Loucy (cell line): ENCODE measurements around the gene ALOX5AP.

ENCODE experiments used
- H2AFZ ChIP-seq: fragments of 200-600 bp; sonication (generic); 2 replicates; pipeline ENCODE4 v1.6.0; 2016; ENCODE audit warnings: antibody characterized with exemption, mild to moderate bottlenecking, low read length, moderate library complexity
- H3F3A ChIP-seq: fragments of 200-600 bp; 2 replicates; pipeline ENCODE4 v1.6.0; 2016; ENCODE audit warnings: antibody characterized with exemption, low read depth, mild to moderate bottlenecking
- H3K27me3 ChIP-seq: fragments of 200-600 bp; sonication (generic); 2 replicates; pipeline ENCODE4 v1.6.1; 2014; ENCODE audit warnings: low read length, mild to moderate bottlenecking; ENCODE audit not compliant: insufficient read depth, poor library complexity, severe bottlenecking
- H3K36me3 ChIP-seq: fragments of 200-600 bp; sonication (generic); 2 replicates; pipeline ENCODE4 v1.6.1; 2016; ENCODE audit warnings: low read length; ENCODE audit not compliant: insufficient read depth
- H3K4me1 ChIP-seq: fragments of 200-600 bp; sonication (generic); 2 replicates; pipeline ENCODE4 v1.5.1; 2014; ENCODE audit warnings: low read length, mild to moderate bottlenecking; ENCODE audit not compliant: insufficient read depth, poor library complexity, severe bottlenecking
- H3K4me2 ChIP-seq: fragments of 200-600 bp; sonication (generic); 2 replicates; pipeline ENCODE4 v1.6.0; 2014; ENCODE audit warnings: antibody characterized with exemption, low read length, low read depth, mild to moderate bottlenecking; ENCODE audit not compliant: poor library complexity, severe bottlenecking
- H3K4me3 ChIP-seq: fragments of 200-600 bp; sonication (generic); 2 replicates; pipeline ENCODE4 v1.5.1; 2014; ENCODE audit warnings: low read length, mild to moderate bottlenecking, mixed read lengths; ENCODE audit not compliant: poor library complexity, severe bottlenecking
- H3K79me2 ChIP-seq: fragments of 200-600 bp; sonication (generic); 2 replicates; pipeline ENCODE4 v1.6.1; 2014; ENCODE audit warnings: low read length; ENCODE audit not compliant: insufficient read depth
- H3K9ac ChIP-seq: fragments of 200-600 bp; sonication (generic); 2 replicates; pipeline ENCODE4 v1.6.0; 2014; ENCODE audit warnings: mild to moderate bottlenecking, low read depth, low read length, moderate library complexity; ENCODE audit not compliant: poor library complexity, severe bottlenecking
- H3K9me2 ChIP-seq: fragments of 200-600 bp; sonication (generic); replicated peaks from 2 replicates; pipeline ENCODE4 v1.6.1; 2016; ENCODE audit warnings: low read depth, low read length, mixed read lengths
- H3K9me3 ChIP-seq: fragments of 200-600 bp; sonication (generic); 2 replicates; pipeline ENCODE4 v1.6.1; 2014; ENCODE audit warnings: mild to moderate bottlenecking, antibody characterized with exemption, low read length, low read depth; ENCODE audit not compliant: insufficient read depth
- H4K20me1 ChIP-seq: fragments of 200-600 bp; sonication (generic); 2 replicates; pipeline ENCODE4 v1.6.0; 2014; ENCODE audit warnings: antibody characterized with exemption, low read length, mild to moderate bottlenecking; ENCODE audit not compliant: insufficient read depth, poor library complexity, severe bottlenecking
- CTCF ChIP-seq: fragments of 200-600 bp; sonication (generic); conservative IDR thresholded peaks from 2 replicates; pipeline ENCODE4 v1.5.1; 2014; ENCODE audit warnings: mild to moderate bottlenecking, antibody characterized with exemption, low read length
- EZH2phosphoT487 ChIP-seq: fragments of 200-600 bp; IDR thresholded peaks from 2 replicates; pipeline ENCODE4 v1.6.1; 2018; ENCODE audit warnings: antibody characterized with exemption, mild to moderate bottlenecking, moderate library complexity, borderline replicate concordance

Gene ALOX5AP

DNA sequence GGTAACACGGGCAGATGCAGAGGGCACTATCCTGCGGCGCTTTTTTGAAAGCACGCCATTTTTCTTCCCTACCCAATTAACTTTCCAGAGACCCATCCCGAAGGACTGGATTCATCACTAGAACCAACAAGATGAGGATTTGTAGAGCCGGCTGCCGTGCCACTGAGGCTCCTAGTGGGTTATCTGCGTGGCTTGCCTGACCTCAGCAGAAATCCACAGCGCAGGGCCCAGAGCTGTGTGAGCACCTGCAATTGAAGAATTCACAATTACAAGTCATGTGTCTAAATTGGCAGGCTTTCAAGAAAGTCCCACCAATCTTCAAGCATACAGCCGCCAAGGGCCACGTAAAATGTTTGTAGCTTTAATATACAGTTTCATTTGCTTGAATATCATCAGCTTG is 75.5 kb downstream of the ALOX5AP start:
- no peaks in the 10 kb centered on the region for H3K4me1 ChIP-seq
- H3K9me2 ChIP-seq = no peaks in the 10 kb centered on the region
- H3K9ac ChIP-seq = no peak overlapping the region
- H3K79me2 ChIP-seq = no peaks in the 10 kb centered on the region
- H3K9me3 ChIP-seq = no peaks in the 10 kb centered on the region
- H2AFZ ChIP-seq = no peak overlapping the region
- H3K4me3 ChIP-seq = no peak overlapping the region
- H3K27me3 ChIP-seq = no peaks in the 10 kb centered on the region
- TF ChIP-seq EZH2phosphoT487 (no peak), CTCF (no peak)
- no peaks in the 10 kb centered on the region for H4K20me1 ChIP-seq
- no peaks in the 10 kb centered on the region for H3F3A ChIP-seq
- H3K4me2 ChIP-seq = no peak overlapping the region
- no peaks in the 10 kb centered on the region for H3K36me3 ChIP-seq
